Glomerular visceral epithelial cell (primary cell): ENCODE data around the gene UCN2.
"Not testable (repeated sequence)": the region's sequence is repeated elsewhere in the genome, so short reads cannot be mapped to it uniquely, and the experiment has no call there.

ENCODE experiments used
- DNase-seq: peaks from one replicate; pipeline ENCODE4 v3.0.0-alpha.2; 2016; ENCODE audit errors: extremely low spot score

Gene UCN2

GRCh38 chr3:48562367-48563095, 1.1 kb downstream of the UCN2 start:
- no peak for DNase-seq

DNA sequence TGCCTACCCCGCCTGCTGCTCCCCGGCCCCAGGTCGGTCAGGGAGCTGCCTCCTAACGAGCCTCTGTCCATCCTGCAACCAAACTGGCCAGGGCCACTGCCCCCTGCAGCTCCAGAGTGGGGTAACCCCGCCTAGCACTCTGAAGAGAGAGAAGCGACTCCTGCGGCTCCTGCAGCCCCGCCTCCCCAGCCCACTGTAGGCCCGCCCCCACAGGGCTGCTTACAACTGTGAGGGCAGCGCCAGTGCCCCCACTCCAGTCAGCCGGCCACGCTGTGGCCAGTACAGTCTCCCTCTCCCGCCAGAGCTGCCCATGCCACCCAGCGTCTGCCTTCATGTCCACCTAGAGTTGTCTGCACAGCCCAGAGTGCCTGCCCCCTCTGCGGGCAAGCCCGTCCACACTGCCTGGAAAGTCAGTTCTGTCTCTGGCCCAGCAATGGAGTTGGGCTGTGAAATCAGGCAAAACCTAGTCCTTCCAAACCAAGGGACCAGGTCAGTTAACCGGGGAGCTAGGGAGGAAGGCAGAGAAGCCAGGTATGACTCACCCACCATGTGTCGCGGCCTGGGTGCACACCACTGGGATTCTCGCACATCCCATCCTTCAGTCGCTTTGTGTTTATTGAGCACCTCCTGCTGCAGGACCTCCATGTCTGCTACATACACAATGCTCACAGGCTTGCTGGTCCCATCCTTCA, 2.4 kb downstream of the UCN2 start:
- peak; percentile 72 for DNase-seq

DNA sequence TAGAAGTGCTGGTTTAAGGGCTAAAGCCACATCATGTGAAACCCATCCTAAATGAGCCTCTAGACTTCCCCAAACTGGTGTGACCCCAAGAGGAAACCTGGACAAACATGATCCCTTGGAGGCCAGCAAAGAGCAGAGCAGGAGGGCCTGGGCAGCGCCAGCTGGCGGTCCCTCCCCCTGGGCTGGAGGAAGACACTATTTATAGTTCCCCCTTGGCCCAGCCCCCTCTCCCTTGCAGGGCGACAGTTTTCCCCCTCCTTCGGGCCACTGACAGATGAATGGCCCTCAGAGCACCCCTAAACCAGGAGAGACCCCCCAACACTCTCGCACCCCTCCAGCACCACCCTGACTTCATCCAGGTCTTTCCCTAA, 2.9 kb downstream of the UCN2 start:
- no peak for DNase-seq

- no peak for DNase-seq
Observed at GRCh38 chr3:48558493-48559134, 5.0 kb downstream of the UCN2 start.

DNA sequence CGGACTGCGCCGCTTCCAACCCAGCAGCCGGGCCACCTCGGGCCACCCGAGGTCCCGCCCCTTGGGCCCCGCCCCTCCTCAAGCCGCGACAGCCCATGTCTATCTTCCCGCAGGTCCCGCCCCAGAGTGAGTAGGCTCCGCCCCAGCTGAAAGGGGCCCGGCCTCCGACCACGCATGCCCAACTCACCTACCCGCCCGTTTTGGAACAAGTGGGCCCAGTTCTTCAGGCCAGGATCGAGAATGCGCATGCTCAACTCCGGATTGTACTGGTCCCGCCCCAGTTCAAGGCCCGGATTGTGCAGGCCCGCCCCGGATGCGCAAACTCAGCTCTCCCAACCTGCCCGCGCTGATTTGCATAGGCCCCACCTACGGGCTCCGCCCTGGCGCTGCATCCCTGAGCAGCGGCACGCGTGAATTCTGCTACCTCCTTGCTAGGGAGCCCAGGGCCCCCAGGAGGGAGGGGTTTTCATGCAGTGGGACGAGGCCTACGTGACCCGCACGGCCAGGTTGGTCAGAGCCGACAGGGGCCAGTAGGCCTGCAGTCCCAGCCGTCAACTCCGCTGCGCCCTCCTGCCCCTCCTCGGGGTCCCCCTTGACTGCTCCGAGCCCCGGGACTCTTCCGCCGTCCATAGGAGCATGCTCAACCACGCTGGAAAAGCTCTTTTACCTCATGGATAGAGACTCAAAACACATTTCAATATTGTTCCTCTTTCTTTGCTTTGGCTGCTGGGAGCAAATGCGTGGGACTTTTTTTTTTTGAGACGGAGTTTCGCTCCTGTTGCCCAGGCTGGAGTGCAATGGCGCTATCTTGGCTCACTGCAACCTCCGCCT, 6.6 kb downstream of the UCN2 start, which contains the start of gene PFKFB4:
Gene PFKFB4 (minus strand): TSS at position 8 of the 831 bp plus-strand sequence. CDS start 26 bp downstream, outside the sequence.
- peak; percentile 99 for DNase-seq

- DNase-seq: no peak
Observed at GRCh38 chr3:48555949-48556795, 7.4 kb downstream of the UCN2 start.

DNA sequence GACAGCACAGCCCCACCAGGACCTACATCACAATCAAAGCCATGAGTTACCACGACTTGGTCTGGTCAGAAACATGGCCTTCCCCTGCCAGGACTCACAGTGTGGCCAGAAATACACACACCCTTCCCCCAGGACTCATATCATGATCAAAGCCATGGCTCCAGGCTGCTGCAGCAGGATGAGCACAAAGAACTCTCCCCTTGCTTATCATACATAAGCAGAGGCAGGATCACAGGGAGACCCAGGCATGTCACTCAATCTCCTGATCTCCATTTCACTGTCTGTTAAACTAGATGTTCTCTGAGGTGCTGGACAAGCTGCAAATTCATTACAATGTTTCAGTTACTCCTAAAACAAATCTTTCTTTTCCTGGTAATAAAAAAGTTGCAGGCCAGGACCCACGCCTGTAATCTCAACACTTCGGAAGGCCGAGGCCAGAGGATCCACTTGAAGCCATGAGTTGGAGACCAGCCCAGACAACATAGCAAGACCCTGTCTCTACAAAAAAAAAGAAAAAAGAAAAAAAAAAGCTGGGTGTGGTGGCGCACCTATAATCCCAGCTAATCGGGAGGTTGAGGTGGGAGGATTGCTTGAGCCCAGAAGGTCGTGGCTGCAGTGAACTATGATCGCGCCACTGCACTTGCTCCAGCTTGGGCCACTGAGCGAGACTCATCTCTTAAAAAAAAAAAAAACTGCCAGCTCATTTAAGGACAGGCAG, 8.2 kb downstream of the UCN2 start:
- DNase-seq: no peak

DNA sequence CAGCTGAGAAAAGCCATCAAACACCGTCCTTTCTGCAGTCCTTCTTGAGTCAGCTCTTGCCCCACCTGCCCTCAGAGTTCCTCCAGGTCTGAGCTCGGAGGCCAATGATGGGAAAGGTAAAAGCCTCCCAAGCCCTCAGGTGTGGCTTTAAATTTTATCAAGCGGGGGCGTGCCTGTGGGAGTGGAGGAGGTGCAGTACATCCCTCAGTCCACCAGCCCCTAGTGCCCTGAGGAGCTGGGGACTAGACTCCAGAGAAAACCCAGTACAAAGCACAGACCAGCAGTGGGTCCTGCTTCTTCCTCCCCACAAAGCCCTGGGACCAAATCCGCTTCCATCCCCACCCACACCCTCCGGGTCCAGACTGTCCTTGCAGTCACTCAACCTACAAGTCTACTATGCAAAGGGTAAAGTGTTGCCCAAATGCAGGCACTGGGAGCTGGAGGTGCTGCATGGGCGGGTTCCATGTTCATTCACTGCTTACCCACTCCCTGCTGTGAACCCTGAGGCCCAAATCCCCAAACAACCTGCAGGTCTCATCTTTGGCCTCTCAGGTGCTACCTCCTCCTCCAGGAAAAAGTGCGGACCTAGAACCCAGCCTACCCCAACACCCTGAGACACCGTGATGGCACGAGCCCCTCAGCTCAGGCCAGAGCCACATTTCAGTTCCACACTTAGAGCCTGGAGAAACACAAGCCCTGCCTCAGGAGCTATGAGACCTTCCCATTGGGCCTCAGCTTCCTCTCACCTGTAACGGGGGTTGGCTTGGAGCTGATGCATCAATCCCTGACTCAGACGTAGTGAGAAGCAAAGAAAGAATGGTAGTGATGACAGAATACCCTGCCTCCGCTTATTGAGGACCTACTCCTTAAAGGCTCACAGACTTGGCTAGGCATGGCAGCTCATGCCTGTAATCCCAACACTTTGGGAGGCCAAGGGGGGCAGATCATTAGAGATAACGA, 9.4 kb downstream of the UCN2 start:
- no peak for DNase-seq

DNA sequence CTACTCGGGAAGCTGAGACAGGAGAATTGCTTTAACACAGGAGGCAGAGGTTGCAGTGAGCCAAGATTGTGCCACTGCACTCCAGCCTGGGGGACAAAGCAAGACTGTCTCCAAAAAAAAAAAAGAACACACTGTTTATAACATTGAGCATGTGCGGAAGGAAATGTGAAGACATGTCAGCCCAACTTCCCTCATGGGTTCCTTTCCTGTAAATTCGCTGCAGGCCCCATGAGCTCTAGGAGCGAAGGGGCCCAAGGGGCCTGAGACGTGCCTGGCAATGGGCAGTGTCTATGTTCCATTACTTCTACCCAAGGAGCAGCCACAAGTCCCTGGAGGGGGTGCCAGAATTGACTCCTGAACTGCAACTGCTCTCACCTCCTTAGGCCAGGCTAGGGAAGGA, 10.2 kb downstream of the UCN2 start:
- DNase-seq: no peak

GRCh38 chr3:48552111-48552951, 11.2 kb downstream of the UCN2 start:
- no peak for DNase-seq

DNA sequence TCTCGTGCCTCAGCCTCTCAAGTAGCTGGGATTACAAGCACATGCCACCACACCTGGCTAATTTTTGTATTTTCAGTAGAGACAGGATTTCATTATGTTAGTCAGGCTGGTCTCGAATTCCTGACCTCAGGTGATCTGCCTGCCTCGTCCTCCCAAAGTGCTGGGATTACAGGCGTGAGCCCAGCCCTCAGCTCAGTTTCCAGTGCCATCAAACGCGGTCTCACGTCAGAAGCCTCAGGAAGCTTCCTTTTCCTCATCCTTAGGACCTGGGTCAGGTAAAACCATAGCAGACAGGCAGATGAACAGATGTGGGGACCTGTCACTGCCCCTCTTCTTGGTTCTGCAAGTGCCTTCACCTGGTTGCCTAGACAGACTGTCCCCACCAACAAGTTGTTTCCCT, 11.9 kb downstream of the UCN2 start:
- DNase-seq: not testable (repeated sequence)

DNA sequence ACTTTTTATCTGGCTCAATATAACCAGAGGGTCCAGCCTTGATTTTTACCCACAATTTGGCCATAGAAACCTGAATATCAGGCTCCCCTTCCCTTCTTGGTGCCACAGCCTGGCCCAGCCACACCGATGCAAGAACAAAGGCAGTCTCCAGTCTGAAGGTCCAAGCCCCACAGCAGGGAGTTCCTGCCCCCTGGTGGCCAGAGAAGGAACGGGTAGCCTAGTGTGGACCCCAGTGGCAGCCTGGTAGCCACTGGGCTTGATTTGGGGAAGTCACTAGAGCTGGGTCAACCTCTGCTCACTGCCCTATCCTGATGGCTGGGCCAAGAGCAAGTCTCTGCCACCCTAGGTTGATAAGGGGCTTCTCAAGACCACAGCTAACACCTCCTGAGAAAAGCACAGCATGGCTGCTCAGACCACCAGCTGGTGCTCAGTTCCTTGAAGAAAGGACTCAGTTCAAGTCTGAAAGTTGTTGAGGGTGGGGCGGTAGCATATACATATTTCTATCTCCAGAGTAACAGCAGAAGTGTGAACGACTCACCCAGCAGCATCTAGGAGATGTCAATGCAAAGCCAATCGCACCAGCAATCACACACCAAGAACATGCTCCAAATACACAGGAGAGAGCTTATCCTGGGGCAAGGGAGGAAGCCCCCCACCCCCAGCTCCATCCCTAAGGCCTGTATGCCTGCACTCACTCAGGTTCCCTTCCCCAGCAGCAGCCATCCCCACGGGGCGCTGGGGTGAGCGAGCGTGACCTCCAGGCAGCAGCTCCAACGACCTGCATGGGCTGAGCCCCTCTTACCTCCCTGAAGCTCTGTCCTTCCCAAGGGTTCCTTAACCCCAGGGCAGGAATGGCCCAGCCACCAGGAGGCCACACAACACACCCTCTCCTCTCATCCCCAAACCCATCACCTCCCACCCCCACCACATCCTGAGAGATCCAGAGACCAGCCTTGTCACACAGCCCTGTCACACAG, 14.6 kb downstream of the UCN2 start:
- peak; percentile 75 for DNase-seq

DNA sequence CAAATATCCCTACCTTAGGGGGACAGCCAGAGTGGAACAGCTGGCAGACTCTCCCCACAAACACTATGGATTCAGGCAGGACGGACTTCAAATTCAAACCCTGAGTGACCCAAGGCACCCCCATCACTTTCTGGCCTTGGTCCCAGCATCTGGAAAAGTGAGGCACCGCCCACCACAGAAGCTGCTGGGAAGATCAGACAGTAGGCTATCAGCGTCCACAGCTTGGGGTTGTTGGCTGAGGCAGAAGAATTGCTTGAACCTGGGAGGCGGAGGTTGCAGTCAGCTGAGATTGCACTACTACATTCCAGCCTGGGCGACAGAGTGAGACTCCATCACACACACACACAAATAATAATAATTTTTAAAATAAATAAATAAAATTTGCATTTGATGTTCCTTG, 15.5 kb downstream of the UCN2 start:
- no peak for DNase-seq

DNA sequence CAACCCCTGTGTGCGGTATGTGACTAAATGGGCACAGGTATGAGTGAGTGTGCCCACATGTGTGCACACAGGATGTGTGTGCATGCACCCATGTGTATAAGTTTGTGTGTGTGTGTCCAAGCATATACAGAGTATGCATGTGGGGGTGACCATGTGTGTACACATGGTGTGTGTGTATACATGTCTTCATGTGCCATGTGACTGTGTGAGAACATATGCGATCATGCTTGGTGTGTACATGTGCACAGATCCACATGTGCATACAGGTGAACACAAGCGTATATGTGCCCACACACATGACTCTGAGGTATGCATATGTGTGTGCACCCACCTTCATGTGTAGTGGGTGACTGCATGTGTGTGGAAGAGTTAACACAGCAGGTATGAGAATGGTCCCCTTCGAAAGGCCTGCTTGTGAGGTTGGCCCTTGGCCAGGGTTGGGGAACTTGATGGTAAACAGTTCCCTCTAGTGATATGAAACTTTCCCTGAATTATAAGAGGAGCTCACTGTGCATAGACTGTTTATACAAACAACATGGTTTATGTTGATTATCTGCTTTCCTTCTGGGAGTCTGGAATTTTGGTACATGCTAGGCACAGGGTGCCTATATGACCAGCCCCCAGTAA, 17.3 kb downstream of the UCN2 start:
- DNase-seq: no peak

- no peak for DNase-seq
Observed at GRCh38 chr3:48544141-48544540, 19.4 kb downstream of the UCN2 start.

GRCh38 chr3:48543271-48543866, 20.2 kb downstream of the UCN2 start:
- DNase-seq: no peak
